H1 (cell line): ENCODE measurements around the gene SNX25.

Source experiments
- ATF2 ChIP-seq: IDR thresholded peaks from 2 replicates; pipeline ENCODE4 v1.6.1; 2012; ENCODE audit warnings: low read length, inconsistent platforms
- CTCF ChIP-seq, 3 experiments: IDR thresholded peaks; 1 replicate in 2 of 3; 2 replicates in 1 of 3; pipeline versions ENCODE4 v1.5.1 to v1.6.1; 2011; ENCODE audit warnings: low read length in 3 of 3, mild to moderate bottlenecking in 3 of 3, inconsistent platforms in 2 of 3, low read depth in 1 of 3, moderate library complexity in 1 of 3; ENCODE audit not compliant: insufficient read depth in 1 of 3; ENCODE audit errors: control extremely low read depth in 1 of 3
- E2F6 ChIP-seq: IDR thresholded peaks from 2 replicates; pipeline ENCODE4 v1.6.1; 2012; ENCODE audit warnings: inconsistent platforms
- EP300 ChIP-seq, 2 experiments: IDR thresholded peaks; 1 replicate in 1 of 2; 2 replicates in 1 of 2; pipeline ENCODE4 v1.6.1; 2011 to 2012; ENCODE audit warnings: low read depth in 2 of 2, low read length in 2 of 2, mild to moderate bottlenecking in 2 of 2, borderline replicate concordance in 1 of 2, inconsistent platforms in 1 of 2, moderate library complexity in 1 of 2
- RAD21 ChIP-seq, 2 experiments: IDR thresholded peaks in 1 of 2; conservative IDR thresholded peaks in 1 of 2; 2 replicates each; pipeline ENCODE4 v1.6.1; 2011; ENCODE audit warnings: low read depth in 2 of 2, low read length in 2 of 2, improper control_type of control experiment in 1 of 2, inconsistent platforms in 1 of 2, mild to moderate bottlenecking in 1 of 2, moderate library complexity in 1 of 2
- SP1 ChIP-seq: IDR thresholded peaks from 2 replicates; pipeline ENCODE4 v1.6.1; 2011; ENCODE audit warnings: low read depth, low read length
- SRF ChIP-seq: IDR thresholded peaks from 2 replicates; pipeline ENCODE4 v1.6.1; 2011; ENCODE audit warnings: mild to moderate bottlenecking, low read depth, low read length, moderate library complexity

GRCh38 chr4:185201977-185202962 is 7.1 kb upstream of the SNX25 start:
- TF ChIP-seq EP300 (IDR thresholded peaks at IDR 0.05; ENCODE audit: borderline replicate concordance in 1 of 2, low read depth in 2 of 2, low read length in 2 of 2): no peak
- TF ChIP-seq ATF2: no peak
- TF ChIP-seq RAD21 (IDR thresholded peaks at IDR 0.05 in 1 of 2, conservative IDR thresholded peaks at IDR 0.05 in 1 of 2; ENCODE audit: low read depth in 2 of 2, low read length in 2 of 2): no peak
- no peak for TF ChIP-seq SP1
- no peak for TF ChIP-seq E2F6
- no peak for TF ChIP-seq SRF
- no peak for TF ChIP-seq CTCF (IDR thresholded peaks at IDR 0.05; ENCODE audit: control extremely low read depth in 1 of 3, insufficient read depth in 1 of 3, low read depth in 1 of 3, low read length in 3 of 3)
